ENCODE data around the gene ZXDC. TPM values are rescaled to one million over a fixed set of nuclear protein-coding genes. Genes with fewer than 3 reads are reported as not detected.

Gene ZXDC
- total and polyA plus RNA-seq, 2 donors (not counting 3 experiments of a cell fraction or from before 2014, with no cell fraction given), result 15.2 to 22.6 TPM

GRCh38 chr3:126415661-126416591 lies 59.8 kb downstream of the ZXDC start:
- BruUV-seq (replicated peaks), result no TSS peak
- intact Hi-C loops (cut with micrococcal nuclease), result no loop called here
- CTCF ChIA-PET, result no interaction called here

More at GRCh38 chr3:126415661-126416591, 59.8 kb downstream of the ZXDC start:
- Histone ChIP-seq H3K79me2 (ENCODE audit: control insufficient read depth, insufficient read depth, low read length) (no peaks in the 10 kb centered on the region), H3K36me3 (ENCODE audit: control insufficient read depth in 2 of 2, extremely low read depth in 1 of 2, insufficient read depth in 2 of 2, low read length in 2 of 2) (no peaks in the 10 kb centered on the region), H3K27me3 (ENCODE audit: control insufficient read depth in 2 of 2, insufficient read depth in 2 of 2, low read length in 2 of 2) (peaks cover 2 to 6% of the 10 kb centered on the region in 2 experiments), H3K4me1 (ENCODE audit: control insufficient read depth, extremely low read depth, insufficient read depth, low read length) (no peaks in the 10 kb centered on the region), H4K20me1 (replicated peaks; ENCODE audit: control insufficient read depth, extremely low read depth, insufficient read depth, low read length) (no peaks in the 10 kb centered on the region), H3K9me3 (replicated peaks; ENCODE audit: control insufficient read depth, insufficient read depth, low read length) (no peaks in the 10 kb centered on the region), H3K27ac (ENCODE audit: insufficient read depth, low read depth, low read length) (no peak overlapping the region), H3K4me3 (replicated peaks in 1 of 3; ENCODE audit: insufficient read depth in 1 of 3, low read depth in 1 of 3, low read length in 3 of 3) (no peak overlapping the region), H3K9me1 (replicated peaks; ENCODE audit: control insufficient read depth, extremely low read depth, insufficient read depth, low read length) (no peaks in the 10 kb centered on the region), H3K4me2 (ENCODE audit: insufficient read depth, low read length) (no peak overlapping the region), H2AFZ (ENCODE audit: low read depth, low read length) (no peak overlapping the region), H3K9ac (replicated peaks; ENCODE audit: extremely low read depth, insufficient read depth, low read length) (no peak overlapping the region)
- dilution Hi-C loops (cut with MboI; ENCODE audit: extremely low pct_ligation_motif_present, low sequenced_read_pairs), result no loop called here
- DNase-seq (ENCODE audit: low read depth, low spot score), result no peak
- no peak for FAIRE-seq
- POLR2A ChIA-PET, result no interaction called here
- TF ChIP-seq MAX (IDR thresholded peaks at IDR 0.05; ENCODE audit: insufficient read depth, insufficient read length), result no peak
- TF ChIP-seq, protein P1, sequence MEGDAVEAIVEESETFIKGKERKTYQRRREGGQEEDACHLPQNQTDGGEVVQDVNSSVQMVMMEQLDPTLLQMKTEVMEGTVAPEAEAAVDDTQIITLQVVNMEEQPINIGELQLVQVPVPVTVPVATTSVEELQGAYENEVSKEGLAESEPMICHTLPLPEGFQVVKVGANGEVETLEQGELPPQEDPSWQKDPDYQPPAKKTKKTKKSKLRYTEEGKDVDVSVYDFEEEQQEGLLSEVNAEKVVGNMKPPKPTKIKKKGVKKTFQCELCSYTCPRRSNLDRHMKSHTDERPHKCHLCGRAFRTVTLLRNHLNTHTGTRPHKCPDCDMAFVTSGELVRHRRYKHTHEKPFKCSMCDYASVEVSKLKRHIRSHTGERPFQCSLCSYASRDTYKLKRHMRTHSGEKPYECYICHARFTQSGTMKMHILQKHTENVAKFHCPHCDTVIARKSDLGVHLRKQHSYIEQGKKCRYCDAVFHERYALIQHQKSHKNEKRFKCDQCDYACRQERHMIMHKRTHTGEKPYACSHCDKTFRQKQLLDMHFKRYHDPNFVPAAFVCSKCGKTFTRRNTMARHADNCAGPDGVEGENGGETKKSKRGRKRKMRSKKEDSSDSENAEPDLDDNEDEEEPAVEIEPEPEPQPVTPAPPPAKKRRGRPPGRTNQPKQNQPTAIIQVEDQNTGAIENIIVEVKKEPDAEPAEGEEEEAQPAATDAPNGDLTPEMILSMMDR (IDR thresholded peaks at IDR 0.05; ENCODE audit: extremely low read depth in 1 of 2, insufficient read depth in 1 of 2, low read depth in 1 of 2, low read length in 2 of 2), result no peak
- TF ChIP-seq MYC (IDR thresholded peaks at IDR 0.05; ENCODE audit: low read depth, low read length), result no peak
- no peak for TF ChIP-seq FOS (IDR thresholded peaks at IDR 0.05; ENCODE audit: borderline replicate concordance, insufficient read depth, low read length)
- no peak for TF ChIP-seq POLR2A (IDR thresholded peaks at IDR 0.05; ENCODE audit: low read depth, low read length)
- no peak for TF ChIP-seq JUN (IDR thresholded peaks at IDR 0.05; ENCODE audit: borderline replicate concordance, insufficient read depth, insufficient read length, low read depth)
- no peak for TF ChIP-seq GATA2 (IDR thresholded peaks at IDR 0.05; ENCODE audit: insufficient read depth, insufficient read length, low read depth, low read length)
- TF ChIP-seq EZH2 (IDR thresholded peaks at IDR 0.05; ENCODE audit: borderline replicate concordance, low read depth, low read length, severe bottlenecking), result no peak
- no peak for TF ChIP-seq POLR2AphosphoS5 (IDR thresholded peaks at IDR 0.05; ENCODE audit: insufficient read depth, low read depth, low read length)

All from endothelial cell of umbilical vein (primary cell).